Measurements from ENCODE around the gene CLIP2.

DNA sequence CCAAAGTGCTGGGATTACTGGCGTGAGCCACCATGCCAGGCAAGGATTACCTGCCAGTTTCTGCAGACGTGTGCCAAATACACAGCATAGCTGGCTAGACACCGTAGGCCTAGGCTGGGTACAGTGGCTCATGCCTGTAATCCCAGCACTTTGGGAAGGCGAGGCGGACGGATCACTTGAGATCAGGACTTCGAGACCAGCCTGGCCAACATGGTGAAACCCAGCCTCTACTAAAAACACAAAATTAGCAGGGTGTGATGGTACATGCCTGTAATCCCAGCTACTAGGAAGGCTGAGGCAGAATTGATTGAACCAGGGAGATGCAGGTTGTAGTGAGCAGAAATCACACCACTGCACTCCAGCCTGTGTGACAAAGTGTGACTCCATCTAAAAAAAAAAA is 35.9 kb upstream of the CLIP2 start:
- no peak for TF ChIP-seq POLR2A (IDR thresholded peaks at IDR 0.05; ENCODE audit: low read depth, low read length)
- TF ChIP-seq, protein P1, sequence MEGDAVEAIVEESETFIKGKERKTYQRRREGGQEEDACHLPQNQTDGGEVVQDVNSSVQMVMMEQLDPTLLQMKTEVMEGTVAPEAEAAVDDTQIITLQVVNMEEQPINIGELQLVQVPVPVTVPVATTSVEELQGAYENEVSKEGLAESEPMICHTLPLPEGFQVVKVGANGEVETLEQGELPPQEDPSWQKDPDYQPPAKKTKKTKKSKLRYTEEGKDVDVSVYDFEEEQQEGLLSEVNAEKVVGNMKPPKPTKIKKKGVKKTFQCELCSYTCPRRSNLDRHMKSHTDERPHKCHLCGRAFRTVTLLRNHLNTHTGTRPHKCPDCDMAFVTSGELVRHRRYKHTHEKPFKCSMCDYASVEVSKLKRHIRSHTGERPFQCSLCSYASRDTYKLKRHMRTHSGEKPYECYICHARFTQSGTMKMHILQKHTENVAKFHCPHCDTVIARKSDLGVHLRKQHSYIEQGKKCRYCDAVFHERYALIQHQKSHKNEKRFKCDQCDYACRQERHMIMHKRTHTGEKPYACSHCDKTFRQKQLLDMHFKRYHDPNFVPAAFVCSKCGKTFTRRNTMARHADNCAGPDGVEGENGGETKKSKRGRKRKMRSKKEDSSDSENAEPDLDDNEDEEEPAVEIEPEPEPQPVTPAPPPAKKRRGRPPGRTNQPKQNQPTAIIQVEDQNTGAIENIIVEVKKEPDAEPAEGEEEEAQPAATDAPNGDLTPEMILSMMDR (conservative IDR thresholded peaks at IDR 0.05; ENCODE audit: low read depth, low read length), result no peak
- TF ChIP-seq RFX5 (IDR thresholded peaks at IDR 0.05; ENCODE audit: low read depth, low read length), result no peak
- no peak for TF ChIP-seq CEBPB (IDR thresholded peaks at IDR 0.05; ENCODE audit: low read depth, low read length)
- no peak for TF ChIP-seq MXI1 (IDR thresholded peaks at IDR 0.05; ENCODE audit: borderline replicate concordance, low read depth, low read length)
- no peak for TF ChIP-seq MAFK (IDR thresholded peaks at IDR 0.05; ENCODE audit: low read depth, low read length)
- no peak for TF ChIP-seq RCOR1 (IDR thresholded peaks at IDR 0.05; ENCODE audit: insufficient replicate concordance, low read length)
